T47D (cell line): ENCODE data around the gene BRPF1.
A peak's percentile ranks its signal among the peaks of the same experiment; 100 is the strongest.

Source experiments
- DNase-seq, 2 experiments: peaks; one replicate each; pipeline versions ENCODE4 v3.0.0 to v3.0.0-alpha.2; 2011 to 2012; ENCODE audit warnings: low read depth in 1 of 2, low spot score in 1 of 2
- JUND ChIP-seq: IDR thresholded peaks from 2 replicates; pipeline ENCODE4 v1.6.1; 2012; ENCODE audit warnings: low read depth
- in situ Hi-C: cut with HindIII; loops from 2 replicates; pipeline ENCODE4 v1.10.0; 2016; ENCODE audit warnings: low sequenced_read_pairs, low pct_unique_long_range_greater_than_20kb

The BRPF1 gene

DNA sequence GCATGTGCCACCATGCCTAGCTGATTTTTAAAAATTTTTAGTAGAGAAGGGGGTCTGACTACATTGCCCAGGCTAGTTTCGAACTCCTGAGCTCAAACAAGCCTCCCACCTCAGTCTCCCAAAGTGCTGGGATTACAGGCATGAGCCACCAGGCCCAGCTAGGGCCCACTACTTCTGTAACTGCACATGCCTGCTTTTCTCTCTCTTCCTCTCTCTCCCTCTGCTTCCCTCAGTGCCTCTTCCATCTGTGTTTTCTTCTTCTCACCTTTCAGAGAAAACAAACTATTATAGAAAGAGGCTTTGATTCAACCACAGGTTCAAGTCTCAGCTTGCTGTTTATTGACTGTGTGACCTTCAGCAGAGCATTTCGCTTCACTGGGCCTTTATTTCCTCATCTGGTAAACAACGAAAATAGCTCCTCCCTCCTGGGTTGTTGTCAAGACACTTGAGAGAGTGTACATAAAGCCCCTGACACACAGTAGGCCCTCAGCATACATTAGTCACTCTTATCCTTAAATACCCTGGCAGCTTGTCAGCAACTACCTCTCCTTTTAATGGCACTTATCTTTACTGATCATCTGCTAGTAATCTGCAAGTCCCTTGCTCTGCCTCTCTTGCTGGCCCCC is 50.6 kb downstream of the BRPF1 start:
- no peak for TF ChIP-seq JUND
- no peak for DNase-seq
- in situ Hi-C loops, result no loop called here

DNA sequence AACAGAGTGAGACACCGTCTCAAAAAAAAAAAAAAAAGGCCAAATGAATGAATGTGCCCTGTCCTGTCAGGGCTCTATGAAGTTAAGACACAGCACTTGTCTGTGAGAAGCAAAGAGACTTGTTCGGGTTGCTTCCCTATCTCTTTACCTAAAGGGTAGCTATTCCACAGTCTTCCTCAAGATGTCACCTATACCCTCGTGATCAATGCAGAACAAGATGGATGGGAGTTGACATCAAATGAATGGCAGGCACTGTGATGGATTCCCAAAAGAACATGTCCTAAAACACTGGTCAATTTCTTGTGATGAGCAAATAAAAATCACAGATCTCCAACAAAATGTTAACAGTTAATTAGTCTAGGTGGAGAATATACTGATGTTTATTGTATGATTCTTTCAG is 51.2 kb downstream of the BRPF1 start:
- peak in 1 of 2 experiments; percentile 53 for DNase-seq
- TF ChIP-seq JUND, result no peak
- in situ Hi-C loops, result no loop called here

DNA sequence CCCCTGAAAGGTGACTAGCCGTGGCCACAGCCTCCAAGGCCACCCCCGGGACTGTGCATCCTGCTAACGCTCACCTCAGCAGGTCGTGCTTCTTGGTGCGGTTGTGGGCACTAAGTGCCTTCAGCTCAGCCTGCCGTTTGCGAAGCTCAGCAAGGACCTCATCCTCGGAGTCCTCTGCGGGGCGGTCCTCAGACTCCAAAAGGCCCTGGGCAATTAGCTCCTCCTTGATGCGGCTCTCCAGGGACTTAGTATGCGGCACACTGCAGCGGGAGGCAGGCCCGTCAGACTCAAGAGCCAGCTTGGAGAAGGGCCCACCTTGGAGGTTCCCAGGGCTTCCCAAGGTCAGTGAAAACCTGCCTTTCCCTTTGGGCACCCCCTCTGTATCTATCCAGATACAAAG is 52.4 kb downstream of the BRPF1 start:
- TF ChIP-seq JUND, result no peak
- DNase-seq, result no peak
- in situ Hi-C loops, result no loop called here

DNA sequence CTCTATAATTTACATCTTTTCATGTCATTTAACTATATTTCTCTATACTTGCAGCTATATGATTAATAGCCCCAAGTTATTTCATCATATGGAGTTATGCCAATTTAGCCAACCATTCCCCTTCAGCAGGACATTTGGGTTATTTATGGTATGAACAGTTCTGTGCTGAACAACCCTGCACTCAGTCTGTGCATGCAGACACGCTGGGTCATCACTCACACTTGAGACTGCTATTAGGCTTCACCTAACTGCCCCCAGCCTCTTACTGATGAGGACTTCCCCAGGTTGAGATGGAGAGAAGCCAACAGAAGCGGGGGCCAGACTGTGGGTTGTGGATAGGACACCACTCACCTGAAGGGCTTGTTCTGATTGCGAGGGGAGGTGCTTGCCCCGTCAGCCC is 53.4 kb downstream of the BRPF1 start:
- in situ Hi-C loops, result no loop called here
- no peak for TF ChIP-seq JUND
- DNase-seq, result no peak

DNA sequence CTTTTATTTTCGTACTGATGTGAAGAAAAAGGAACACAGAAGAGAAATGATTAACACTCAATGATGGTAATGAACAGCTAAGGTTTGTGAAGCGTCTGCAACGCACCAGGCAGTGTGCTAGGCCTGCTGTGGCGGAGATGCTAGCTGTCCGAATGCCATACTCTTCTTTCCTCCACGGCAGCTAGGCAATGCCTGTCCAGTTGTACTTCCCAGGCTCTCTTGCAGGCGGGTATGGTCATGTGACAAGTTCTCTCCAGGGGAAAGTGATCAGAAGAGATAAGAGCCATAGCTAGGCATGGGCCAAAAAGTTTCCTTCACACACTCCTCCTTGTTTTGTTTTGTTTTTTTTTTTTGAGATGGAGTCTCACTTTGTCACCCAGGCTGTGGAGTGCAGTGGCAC is 54.1 kb downstream of the BRPF1 start:
- no peak for TF ChIP-seq JUND
- no peak for DNase-seq
- in situ Hi-C loops, result no loop called here

DNA sequence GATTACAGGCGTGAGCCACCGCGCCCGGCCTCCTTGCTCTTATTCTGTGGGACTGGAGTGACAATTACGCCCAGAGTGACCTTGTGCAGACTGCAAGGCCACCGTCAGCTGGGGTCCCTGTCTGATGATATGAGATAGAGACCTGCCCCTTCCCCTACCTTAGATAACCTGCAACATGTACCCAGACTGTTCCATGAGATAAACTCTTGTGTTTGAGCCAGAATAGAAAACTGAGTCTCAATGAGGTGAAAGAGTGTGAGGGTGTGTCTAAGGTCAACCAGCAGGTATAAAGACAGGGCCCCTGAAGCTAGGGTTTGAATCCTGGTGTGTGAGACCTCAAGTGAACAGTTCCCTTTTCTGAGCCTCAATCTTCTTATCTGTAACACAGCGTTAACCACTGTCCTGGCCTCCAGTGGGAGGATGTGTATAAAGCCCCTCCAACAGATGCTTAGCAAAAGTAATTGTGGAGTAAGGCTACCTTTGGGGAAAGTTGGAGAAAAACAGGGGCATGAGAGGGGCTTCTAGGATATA is 54.7 kb downstream of the BRPF1 start:
- no peak for TF ChIP-seq JUND
- in situ Hi-C loops, result no loop called here
- DNase-seq, result no peak

DNA sequence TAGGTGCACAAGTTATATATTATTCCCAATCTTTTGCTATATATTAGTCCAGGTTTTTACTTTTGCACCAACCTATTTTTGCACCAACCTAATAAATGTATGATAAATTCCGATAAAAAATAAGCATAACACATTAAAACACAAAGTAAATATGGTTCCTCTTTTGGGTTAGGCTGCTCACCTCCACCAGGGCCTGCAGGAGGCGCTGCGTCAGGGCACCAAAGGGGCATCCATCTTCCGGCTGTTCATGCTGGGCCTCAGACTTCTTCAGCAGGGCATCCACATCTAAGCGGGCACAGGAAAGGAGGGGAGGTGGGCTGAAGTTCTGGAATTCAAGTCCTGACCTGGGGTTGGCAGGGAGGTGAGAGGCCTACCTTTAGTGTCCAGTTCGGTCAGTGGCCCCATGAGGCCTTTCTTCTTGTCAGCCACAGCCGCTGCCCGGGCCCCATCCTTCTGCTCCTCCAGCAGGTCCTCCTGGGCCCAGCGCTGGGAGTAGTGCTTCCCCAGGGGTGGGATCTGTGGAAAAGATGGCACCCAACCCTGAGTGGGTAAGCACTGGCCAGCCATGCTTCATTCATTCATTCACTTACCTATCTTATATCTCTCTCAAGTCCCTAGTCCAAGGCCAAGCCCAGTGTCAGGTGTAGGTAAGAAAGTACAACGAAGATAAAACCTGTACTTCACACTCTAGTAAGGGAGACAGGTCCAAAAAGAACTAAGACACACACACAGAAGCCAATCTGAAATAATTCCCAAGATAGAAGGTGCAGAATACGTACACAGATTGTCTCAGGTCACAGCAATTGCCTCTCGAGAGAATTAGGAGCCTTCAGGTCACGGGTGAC is 55.5 kb downstream of the BRPF1 start:
- no peak for DNase-seq
- TF ChIP-seq JUND, result no peak
- in situ Hi-C loops, result no loop called here

DNA sequence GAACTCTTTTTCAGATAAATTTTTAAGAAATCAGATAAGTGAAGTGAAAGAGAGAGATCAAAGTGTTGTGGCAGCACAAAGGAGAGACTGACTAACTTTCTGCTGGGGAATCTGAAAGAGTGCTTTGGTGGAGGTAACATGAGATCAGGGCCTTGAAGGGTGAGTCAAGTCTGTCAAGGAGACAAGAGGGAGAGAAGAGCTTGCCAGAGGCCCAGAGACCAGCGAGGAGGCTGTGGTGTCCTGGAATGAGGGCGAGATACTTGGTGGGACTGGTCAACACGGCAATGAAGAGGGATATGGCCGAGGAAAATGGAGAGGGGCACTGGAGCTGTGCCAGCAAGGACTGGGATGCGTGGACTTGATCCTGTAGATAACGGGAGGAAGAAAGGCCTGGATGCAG is 56.2 kb downstream of the BRPF1 start:
- DNase-seq, result no peak
- no peak for TF ChIP-seq JUND
- in situ Hi-C loops, result no loop called here

DNA sequence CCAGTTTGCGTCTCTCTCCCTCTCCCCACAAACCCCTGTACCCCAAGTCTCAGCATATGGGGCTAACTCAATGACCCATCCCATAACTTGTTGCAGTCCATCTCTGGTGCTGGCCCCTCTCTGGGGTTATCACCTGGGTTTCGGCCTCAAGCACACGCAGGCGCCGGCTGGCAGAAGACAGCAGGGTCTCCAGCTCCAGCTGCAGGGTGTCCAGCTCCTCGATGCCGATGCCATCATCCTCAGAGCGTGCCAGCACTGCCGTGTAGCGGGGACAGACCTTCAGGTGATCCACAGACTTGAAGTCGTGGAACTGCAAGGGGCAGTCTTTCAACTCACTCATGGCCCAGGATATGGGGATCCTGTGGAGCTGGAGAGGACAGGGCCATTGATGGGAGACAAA is 59.6 kb downstream of the BRPF1 start:
- no peak for TF ChIP-seq JUND
- in situ Hi-C loops, result no loop called here
- DNase-seq, result no peak

DNA sequence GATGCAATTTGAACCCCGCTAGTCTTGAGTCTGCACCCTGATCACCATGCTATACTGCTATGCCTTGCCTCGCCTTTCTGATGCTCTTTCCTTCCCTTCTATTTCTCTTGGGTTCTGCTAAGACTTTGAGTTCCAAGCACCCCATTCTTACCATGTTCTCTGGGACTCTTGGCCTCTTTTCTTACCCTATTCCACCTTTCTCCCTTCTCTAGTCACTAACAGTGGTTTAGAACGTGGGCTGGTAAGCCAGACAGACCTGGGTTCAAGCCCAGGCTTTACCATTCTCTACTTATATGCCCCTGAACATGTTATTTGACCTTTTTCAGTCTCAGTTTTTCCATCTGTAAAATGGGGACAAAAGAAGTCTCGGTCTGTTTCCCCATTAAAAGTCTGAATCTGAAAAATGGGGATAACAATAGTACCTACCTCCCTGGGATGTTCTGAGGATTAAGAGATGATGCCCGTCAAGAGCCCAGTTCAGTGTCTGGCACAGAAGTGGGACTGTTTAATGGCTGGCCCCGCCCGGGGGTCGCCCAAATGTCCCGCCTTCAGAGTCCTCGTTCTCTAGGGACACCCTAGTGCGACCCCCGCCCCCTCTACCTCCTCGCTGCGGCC is 60.4 kb downstream of the BRPF1 start:
- no peak for DNase-seq
- in situ Hi-C loops, result no loop called here
- no peak for TF ChIP-seq JUND

DNA sequence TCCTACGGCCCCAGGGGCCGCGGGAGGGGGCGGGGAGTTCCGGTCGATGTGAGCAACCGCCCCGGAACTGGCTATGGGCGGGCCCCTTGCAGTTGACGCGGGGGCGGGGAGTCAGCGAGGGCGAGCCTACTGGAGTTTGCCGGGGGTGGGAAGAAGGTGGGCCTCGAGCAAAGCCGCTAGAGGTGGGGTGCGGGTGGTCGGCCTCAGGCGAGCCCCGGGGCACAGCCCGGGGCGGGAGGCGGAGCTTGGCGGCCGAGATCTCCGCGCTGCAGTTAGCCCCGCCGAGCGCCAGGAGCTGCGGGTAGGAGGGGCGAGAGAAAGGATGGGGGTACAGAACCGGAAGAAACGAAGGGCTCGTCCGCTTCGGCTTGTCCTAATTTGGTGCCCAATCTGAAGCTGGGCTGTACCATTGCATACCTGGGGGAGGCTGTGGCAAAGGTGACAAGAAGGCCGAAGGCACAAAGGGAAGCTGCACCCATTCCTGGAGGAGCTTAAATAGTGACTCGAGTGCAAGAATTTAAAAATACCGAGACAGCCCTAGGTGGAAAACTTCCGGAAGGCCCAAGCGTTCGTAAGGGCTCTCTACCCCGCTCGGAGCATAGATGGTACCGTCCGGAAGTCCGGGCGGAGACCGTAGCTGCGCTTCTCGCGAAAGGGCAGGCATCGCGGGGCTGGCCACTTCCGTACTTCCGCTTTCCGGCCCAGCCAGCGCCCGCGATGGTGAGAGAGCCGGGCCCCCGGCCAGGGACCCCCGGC is 61.0 kb downstream of the BRPF1 start, which contains the start of the genes ARPC4 and TADA3:
ARPC4 (plus strand) TSS at position 678 of the 756 bp plus-strand sequence; CDS start at position 718, 40 bp downstream.
TADA3 (minus strand) TSS at position 69 of the 756 bp plus-strand sequence. CDS start 1,007 bp downstream, outside the sequence.
- peak; percentile 81 to 97 for DNase-seq
- in situ Hi-C loops, result no loop called here
- 0 out of 2 replicates have a peak, but pooled peaks have one; percentile 20 for TF ChIP-seq JUND

DNA sequence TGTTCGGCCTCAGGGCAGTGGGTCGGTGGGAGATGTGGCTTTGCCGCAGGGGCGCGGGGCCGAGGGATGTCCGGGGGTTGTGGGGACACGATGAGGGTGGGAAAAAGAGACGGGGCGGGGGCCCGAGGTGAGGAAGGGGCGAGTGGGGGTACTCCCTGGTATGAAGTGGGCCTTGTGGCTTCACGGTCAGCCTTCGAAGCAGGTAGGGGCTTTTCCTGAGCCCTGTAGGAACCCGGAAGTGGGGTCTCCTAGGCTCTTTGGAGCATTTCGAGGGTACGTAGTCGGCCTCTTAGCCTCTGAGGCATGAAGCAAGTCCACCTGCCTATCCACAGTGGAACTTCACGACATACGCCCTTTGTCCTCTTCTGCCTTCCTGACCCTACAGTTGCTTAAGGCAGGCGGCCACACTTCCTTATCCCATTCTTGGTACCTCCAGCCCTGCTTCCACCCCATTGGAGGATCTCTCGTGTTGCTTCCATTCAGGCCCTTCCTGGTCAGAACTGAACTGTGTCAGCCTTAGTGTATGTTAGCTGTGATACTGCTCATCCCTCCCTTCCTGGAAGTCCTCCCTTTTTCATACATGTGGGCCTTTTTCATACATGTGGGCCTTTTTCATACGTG is 61.7 kb downstream of the BRPF1 start:
- no peak for TF ChIP-seq JUND
- in situ Hi-C loops, result no loop called here
- DNase-seq, result peak; percentile 30 to 57
